Endothelial cell (in vitro differentiated cells): ENCODE measurements around the gene EXOC2. TPM values are rescaled to one million over a fixed set of nuclear protein-coding genes. Genes with fewer than 3 reads are reported as not detected.

Experiments used
- DNase-seq: peaks from one replicate; pipeline ENCODE4 v3.0.0; 2021; ENCODE audit warnings: low spot score
- H3K27ac Mint-ChIP-seq: one replicate; pipeline ENCODE4 v1.8.0; 2021; ENCODE audit warnings: mixed read lengths, inconsistent platforms; ENCODE audit not compliant: unreplicated experiment
- H3K27me3 Mint-ChIP-seq: one replicate; pipeline ENCODE4 v1.8.0; 2021; ENCODE audit warnings: mild to moderate bottlenecking, moderate library complexity, mixed read lengths, inconsistent platforms; ENCODE audit not compliant: unreplicated experiment
- H3K36me3 Mint-ChIP-seq: one replicate; pipeline ENCODE4 v1.8.0; 2021; ENCODE audit warnings: mild to moderate bottlenecking, low read depth, mixed read lengths, inconsistent platforms; ENCODE audit not compliant: unreplicated experiment
- H3K4me1 Mint-ChIP-seq: one replicate; pipeline ENCODE4 v1.8.0; 2021; ENCODE audit warnings: mild to moderate bottlenecking, mixed read lengths, inconsistent platforms; ENCODE audit not compliant: unreplicated experiment
- H3K4me3 Mint-ChIP-seq: one replicate; pipeline ENCODE4 v1.8.0; 2021; ENCODE audit warnings: mild to moderate bottlenecking, mixed read lengths, inconsistent platforms; ENCODE audit not compliant: unreplicated experiment
- H3K9me3 Mint-ChIP-seq: one replicate; pipeline ENCODE4 v1.8.0; 2021; ENCODE audit warnings: mixed read lengths, inconsistent platforms; ENCODE audit not compliant: unreplicated experiment
- total RNA-seq: library from RNA; stranded (reverse); fragmentation: NEBNext Ultra II Directional; extraction: Animal tissue kit (Norgen Biotek cat#: 25700); gene quantifications from one replicate; pipeline ENCODE4 v1.2.1, GENCODE V29; 2021; ENCODE audit not compliant: unreplicated experiment
- TF ChIP-seq, protein P1 (sequence below): fragments of 200-600 bp; sonication (generic); IDR thresholded peaks from one replicate; pipeline ENCODE4 v1.5.0; 2021; ENCODE audit warnings: antibody characterized with exemption; ENCODE audit not compliant: unreplicated experiment

The EXOC2 gene
- total RNA-seq, 1 donor from 2014 or later = 34.6 TPM

DNA sequence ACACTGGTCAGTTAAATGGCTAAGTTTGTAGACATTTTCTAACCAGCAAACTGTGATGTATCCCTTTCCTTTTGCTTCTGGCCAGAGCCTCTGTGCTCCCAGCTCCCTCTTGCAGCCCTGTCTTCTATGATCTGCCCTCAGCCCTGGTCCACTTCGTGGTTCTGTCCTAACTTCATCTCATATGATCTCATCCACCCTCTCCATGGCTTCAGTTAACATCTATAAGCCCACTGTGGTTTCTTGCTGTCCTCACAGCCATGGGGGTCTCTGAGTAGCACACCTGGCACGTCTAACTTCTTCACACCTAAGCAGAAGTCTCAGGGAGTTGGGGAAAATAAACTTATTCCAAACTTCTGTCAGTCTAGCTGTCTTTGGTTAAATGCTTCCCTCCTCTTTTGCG lies 219.6 kb downstream of the EXOC2 start:
- Mint-ChIP-seq H3K27ac (no peak overlapping the region), H3K27me3 (peaks cover 2% of the 10 kb centered on the region), H3K4me3 (no peak overlapping the region), H3K36me3 (no peaks in the 10 kb centered on the region), H3K9me3 (no peaks in the 10 kb centered on the region), H3K4me1 (peaks cover 10% of the 10 kb centered on the region)
- TF ChIP-seq, protein P1, sequence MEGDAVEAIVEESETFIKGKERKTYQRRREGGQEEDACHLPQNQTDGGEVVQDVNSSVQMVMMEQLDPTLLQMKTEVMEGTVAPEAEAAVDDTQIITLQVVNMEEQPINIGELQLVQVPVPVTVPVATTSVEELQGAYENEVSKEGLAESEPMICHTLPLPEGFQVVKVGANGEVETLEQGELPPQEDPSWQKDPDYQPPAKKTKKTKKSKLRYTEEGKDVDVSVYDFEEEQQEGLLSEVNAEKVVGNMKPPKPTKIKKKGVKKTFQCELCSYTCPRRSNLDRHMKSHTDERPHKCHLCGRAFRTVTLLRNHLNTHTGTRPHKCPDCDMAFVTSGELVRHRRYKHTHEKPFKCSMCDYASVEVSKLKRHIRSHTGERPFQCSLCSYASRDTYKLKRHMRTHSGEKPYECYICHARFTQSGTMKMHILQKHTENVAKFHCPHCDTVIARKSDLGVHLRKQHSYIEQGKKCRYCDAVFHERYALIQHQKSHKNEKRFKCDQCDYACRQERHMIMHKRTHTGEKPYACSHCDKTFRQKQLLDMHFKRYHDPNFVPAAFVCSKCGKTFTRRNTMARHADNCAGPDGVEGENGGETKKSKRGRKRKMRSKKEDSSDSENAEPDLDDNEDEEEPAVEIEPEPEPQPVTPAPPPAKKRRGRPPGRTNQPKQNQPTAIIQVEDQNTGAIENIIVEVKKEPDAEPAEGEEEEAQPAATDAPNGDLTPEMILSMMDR = no peak
- DNase-seq = no peak

DNA sequence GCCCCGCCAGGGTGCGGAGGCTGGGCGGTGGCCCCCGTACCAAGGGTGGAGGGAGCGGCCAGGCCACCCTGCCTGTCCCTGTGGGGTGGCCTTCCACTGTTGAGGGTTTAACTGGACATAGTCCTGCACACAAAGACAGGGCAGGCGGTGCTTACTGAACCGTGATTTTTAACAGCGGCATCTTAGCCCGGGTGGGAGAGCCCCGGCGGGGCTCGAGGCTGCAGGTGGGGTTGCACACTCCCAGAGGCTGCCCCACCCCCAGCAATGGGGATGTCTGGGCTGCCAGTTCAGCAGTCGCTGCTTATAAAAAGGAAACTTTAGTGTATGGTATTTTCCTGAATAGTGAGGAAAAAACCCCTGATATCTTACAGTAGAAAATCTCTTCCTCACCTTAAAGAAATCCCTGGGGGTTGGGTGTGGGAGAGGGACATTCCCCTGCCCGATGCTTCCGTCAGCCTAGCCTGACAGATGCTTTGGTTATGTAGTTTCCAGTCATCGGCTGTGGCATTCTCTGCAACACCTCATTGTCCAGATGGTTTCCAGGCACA lies 222.0 kb downstream of the EXOC2 start:
- TF ChIP-seq, protein P1 = no peak
- H3K27me3 Mint-ChIP-seq = peaks cover 2% of the 10 kb centered on the region
- H3K9me3 Mint-ChIP-seq = peaks cover 4% of the 10 kb centered on the region
- no peak overlapping the region for H3K27ac Mint-ChIP-seq
- no peak for DNase-seq
- H3K4me1 Mint-ChIP-seq = peaks cover 10% of the 10 kb centered on the region
- H3K4me3 Mint-ChIP-seq = no peak overlapping the region
- no peaks in the 10 kb centered on the region for H3K36me3 Mint-ChIP-seq

DNA sequence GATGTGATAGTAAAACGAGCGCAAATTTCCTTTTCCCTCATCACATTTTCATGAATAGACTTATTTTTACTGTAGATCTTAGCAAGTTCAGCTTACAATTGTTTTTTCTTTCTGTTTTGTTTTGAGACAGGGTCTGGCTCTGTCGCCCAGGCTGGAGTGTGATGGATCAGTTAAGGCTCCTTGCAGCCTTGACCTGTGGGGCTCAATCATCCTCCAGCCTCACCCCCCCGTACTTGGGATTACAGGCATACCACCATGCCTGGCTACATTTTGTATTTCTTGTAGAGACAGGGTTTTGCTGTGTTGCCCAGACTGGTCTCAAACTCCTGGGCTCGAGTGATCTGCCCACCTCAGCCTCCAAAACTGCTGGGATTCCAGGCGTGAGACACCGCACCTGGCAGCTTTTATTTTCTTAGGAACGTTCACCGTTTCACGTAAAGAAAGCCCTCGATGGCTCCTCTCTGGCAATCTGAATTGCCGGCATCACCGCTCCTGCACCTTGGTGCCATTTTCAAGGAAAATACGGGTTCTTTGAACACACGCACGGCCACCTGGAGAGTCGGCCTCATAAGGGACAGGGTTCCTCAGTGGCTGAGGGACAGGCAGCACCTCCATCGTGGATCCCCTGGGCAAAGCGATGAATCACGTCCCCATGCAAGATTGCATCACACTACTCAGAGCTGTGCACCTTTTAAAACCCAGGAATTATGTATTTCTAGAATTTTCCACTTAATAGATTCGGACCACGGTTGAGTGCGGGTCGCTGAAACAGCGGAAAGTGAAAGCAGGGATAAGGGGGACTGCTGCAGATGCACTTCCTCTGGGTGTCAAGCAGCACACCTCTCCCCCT lies 222.7 kb downstream of the EXOC2 start:
- H3K4me1 Mint-ChIP-seq = peaks cover 11% of the 10 kb centered on the region
- H3K9me3 Mint-ChIP-seq = peaks cover 4% of the 10 kb centered on the region
- DNase-seq = no peak
- no peak overlapping the region for H3K27ac Mint-ChIP-seq
- peaks cover 2% of the 10 kb centered on the region for H3K27me3 Mint-ChIP-seq
- H3K4me3 Mint-ChIP-seq = no peak overlapping the region
- no peaks in the 10 kb centered on the region for H3K36me3 Mint-ChIP-seq
- TF ChIP-seq, protein P1 = no peak

DNA sequence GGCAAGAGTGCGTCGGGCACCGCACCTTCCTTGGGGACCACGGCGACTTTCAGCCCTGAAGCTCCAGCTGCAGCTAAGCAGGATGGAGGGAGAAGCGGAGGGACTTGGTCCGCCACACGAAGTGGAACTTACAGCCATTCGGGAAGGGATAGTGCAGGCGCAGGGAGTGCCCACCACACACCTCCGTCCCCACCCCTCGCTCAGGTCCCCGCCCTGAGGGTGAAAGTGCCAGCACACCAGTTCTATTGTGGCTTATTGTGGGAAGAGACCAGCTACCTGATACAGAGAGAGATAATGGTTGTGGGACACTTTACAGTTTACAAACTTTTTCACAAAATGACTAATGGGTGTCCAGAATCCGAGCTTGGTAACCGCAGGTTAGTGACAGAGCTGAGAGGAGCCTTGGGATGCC lies 225.3 kb downstream of the EXOC2 start:
- Mint-ChIP-seq H3K4me3 (no peak overlapping the region), H3K27me3 (peaks cover 7% of the 10 kb centered on the region), H3K9me3 (peaks cover 4% of the 10 kb centered on the region), H3K27ac (no peak overlapping the region), H3K4me1 (peaks cover 27% of the 10 kb centered on the region), H3K36me3 (peaks cover 3% of the 10 kb centered on the region)
- TF ChIP-seq, protein P1 = no peak
- DNase-seq = no peak

DNA sequence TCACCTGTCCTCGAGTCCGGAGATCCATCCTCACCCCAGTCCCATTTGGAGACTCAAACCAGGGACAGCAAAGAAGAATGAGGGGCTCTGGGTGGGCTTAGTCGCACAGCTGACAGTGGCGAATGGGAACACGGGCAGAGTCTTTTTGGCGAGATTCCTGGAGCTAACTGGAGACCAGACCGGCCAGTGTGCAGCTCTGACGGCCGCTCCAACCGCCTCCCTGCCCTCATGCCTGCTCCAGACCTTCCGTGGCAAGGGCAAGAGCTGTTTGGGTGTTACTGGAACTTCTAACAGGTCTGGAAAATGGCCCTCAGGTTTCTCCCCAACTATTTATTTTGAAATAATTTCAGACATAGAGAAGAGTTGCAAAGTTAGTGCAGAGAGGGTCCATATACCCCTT lies 225.8 kb downstream of the EXOC2 start:
- Mint-ChIP-seq H3K36me3 (peaks cover 3% of the 10 kb centered on the region), H3K27me3 (peaks cover 8% of the 10 kb centered on the region), H3K4me1 (peaks cover 30% of the 10 kb centered on the region), H3K27ac (no peak overlapping the region), H3K9me3 (peaks cover 4% of the 10 kb centered on the region), H3K4me3 (no peak overlapping the region)
- TF ChIP-seq, protein P1 = no peak
- DNase-seq = no peak
